ENCODE measurements around the gene ZNF563. TPM values are rescaled to one million over a fixed set of nuclear protein-coding genes. Genes with fewer than 3 reads are reported as not detected.
"Not testable (repeated sequence)": the region's sequence is repeated elsewhere in the genome, so short reads cannot be mapped to it uniquely, and the experiment has no call there.

ZNF563 gene
- polyA plus RNA-seq, 1 donor from 2014 or later: 3.7 TPM

GRCh38 chr19:12330340-12330739, 3.1 kb downstream of the ZNF563 start:
- H3K9me3 Mint-ChIP-seq: no peaks in the 10 kb centered on the region
- H3K27me3 Mint-ChIP-seq: no peaks in the 10 kb centered on the region
- H3K4me1 Mint-ChIP-seq: peaks cover 33 to 47% (median 35%) of the 10 kb centered on the region in 3 donors
- peak overlapping the region in 2 of 4 donors; percentile 99 for H3K4me3 Mint-ChIP-seq
- H3K36me3 Mint-ChIP-seq: peaks cover 14% of the 10 kb centered on the region
- H3K27ac Mint-ChIP-seq: peak overlapping the region in 1 of 3 donors; percentile 50

- H3K9me3 Mint-ChIP-seq: peaks cover 0 to 5% (median 3%) of the 10 kb centered on the region in 3 donors
- H3K4me3 Mint-ChIP-seq: peak overlapping the region in 1 of 4 donors; percentile 23
- H3K27ac Mint-ChIP-seq: no peak overlapping the region
- no peaks in the 10 kb centered on the region for H3K27me3 Mint-ChIP-seq
- peaks cover 11 to 19% (median 11%) of the 10 kb centered on the region in 3 donors for H3K4me1 Mint-ChIP-seq
- H3K36me3 Mint-ChIP-seq: peaks cover 31% of the 10 kb centered on the region
Observed at GRCh38 chr19:12325690-12326089, 7.7 kb downstream of the ZNF563 start.

GRCh38 chr19:12318782-12319413, 14.5 kb downstream of the ZNF563 start:
- peaks cover 9 to 27% (median 19%) of the 10 kb centered on the region in 3 donors for H3K9me3 Mint-ChIP-seq
- no peaks in the 10 kb centered on the region for H3K4me1 Mint-ChIP-seq
- no peak overlapping the region for H3K4me3 Mint-ChIP-seq
- peaks cover 33% of the 10 kb centered on the region for H3K36me3 Mint-ChIP-seq
- H3K27me3 Mint-ChIP-seq: no peaks in the 10 kb centered on the region
- no peak overlapping the region for H3K27ac Mint-ChIP-seq

- peaks cover 20% of the 10 kb centered on the region for H3K36me3 Mint-ChIP-seq
- H3K9me3 Mint-ChIP-seq: peaks cover 9 to 23% (median 15%) of the 10 kb centered on the region in 3 donors
- peak overlapping the region in 1 of 3 donors; percentile 39 for H3K27ac Mint-ChIP-seq
- no peak overlapping the region for H3K4me3 Mint-ChIP-seq
- no peaks in the 10 kb centered on the region for H3K4me1 Mint-ChIP-seq
- H3K27me3 Mint-ChIP-seq: no peaks in the 10 kb centered on the region
Observed at GRCh38 chr19:12314553-12314952, 18.9 kb downstream of the ZNF563 start.

- H3K4me3 Mint-ChIP-seq, H3K27me3 Mint-ChIP-seq, H3K27ac Mint-ChIP-seq, H3K36me3 Mint-ChIP-seq, H3K9me3 Mint-ChIP-seq, H3K4me1 Mint-ChIP-seq: not testable (repeated sequence)
Observed at GRCh38 chr19:12308891-12309290, 24.5 kb downstream of the ZNF563 start.

- peak overlapping the region; percentile 92 to 100 (median 100) for H3K4me3 Mint-ChIP-seq
- peaks cover 6% of the 10 kb centered on the region for H3K36me3 Mint-ChIP-seq
- no peaks in the 10 kb centered on the region for H3K9me3 Mint-ChIP-seq
- H3K4me1 Mint-ChIP-seq: peaks cover 21 to 26% (median 26%) of the 10 kb centered on the region in 3 donors
- H3K27ac Mint-ChIP-seq: peak overlapping the region; percentile 75 to 96 (median 96)
- no peaks in the 10 kb centered on the region for H3K27me3 Mint-ChIP-seq
Observed at GRCh38 chr19:12295191-12295590, 38.2 kb downstream of the ZNF563 start.

GRCh38 chr19:12294249-12295158, 38.9 kb downstream of the ZNF563 start, which contains the start of gene ZNF44:
Gene ZNF44 (minus strand): TSS chr19:12294883. CDS start chr19:12294694, 189 bp downstream.
- Mint-ChIP-seq H3K36me3 (peaks cover 5% of the 10 kb centered on the region), H3K27ac (peak within 1 kb of the TSS; percentile 75 to 96 (median 96)), H3K4me1 (peaks cover 21 to 30% (median 26%) of the 10 kb centered on the region in 3 donors), H3K9me3 (no peaks in the 10 kb centered on the region), H3K4me3 (peak within 1 kb of the TSS; percentile 92 to 100 (median 100)), H3K27me3 (no peaks in the 10 kb centered on the region)

GRCh38 chr19:12293777-12294248, 39.6 kb downstream of the ZNF563 start:
- H3K27me3 Mint-ChIP-seq: no peaks in the 10 kb centered on the region
- H3K4me1 Mint-ChIP-seq: peaks cover 24 to 37% (median 28%) of the 10 kb centered on the region in 3 donors
- H3K4me3 Mint-ChIP-seq: peak overlapping the region; percentile 92 to 100 (median 100)
- peaks cover 3% of the 10 kb centered on the region for H3K36me3 Mint-ChIP-seq
- H3K27ac Mint-ChIP-seq: peak overlapping the region; percentile 75 to 92 (median 88)
- peaks cover 0 to 1% (median 0%) of the 10 kb centered on the region in 3 donors for H3K9me3 Mint-ChIP-seq

GRCh38 chr19:12289790-12290065, 43.7 kb downstream of the ZNF563 start:
- Mint-ChIP-seq H3K27me3 (no peaks in the 10 kb centered on the region), H3K27ac (peak overlapping the region in 1 of 3 donors; percentile 50), H3K9me3 (peaks cover 0 to 1% (median 0%) of the 10 kb centered on the region in 3 donors), H3K4me1 (peaks cover 27 to 42% (median 29%) of the 10 kb centered on the region in 3 donors), H3K36me3 (peaks cover 9% of the 10 kb centered on the region), H3K4me3 (peak overlapping the region in 1 of 4 donors; percentile 4)

- H3K4me1 Mint-ChIP-seq: peaks cover 19 to 31% (median 19%) of the 10 kb centered on the region in 3 donors
- no peaks in the 10 kb centered on the region for H3K27me3 Mint-ChIP-seq
- H3K9me3 Mint-ChIP-seq: peaks cover 0 to 1% (median 0%) of the 10 kb centered on the region in 3 donors
- H3K36me3 Mint-ChIP-seq: peaks cover 8% of the 10 kb centered on the region
- peak overlapping the region in 3 of 4 donors; percentile 14 to 80 (median 73) for H3K4me3 Mint-ChIP-seq
- H3K27ac Mint-ChIP-seq: peak overlapping the region in 2 of 3 donors; percentile 5 to 59
Observed at GRCh38 chr19:12287958-12288500, 45.4 kb downstream of the ZNF563 start.

- Mint-ChIP-seq H3K4me1 (peaks cover 11 to 16% (median 15%) of the 10 kb centered on the region in 3 donors), H3K27ac (no peak overlapping the region), H3K36me3 (peaks cover 19% of the 10 kb centered on the region), H3K9me3 (peaks cover 4 to 13% (median 6%) of the 10 kb centered on the region in 3 donors), H3K27me3 (no peaks in the 10 kb centered on the region), H3K4me3 (no peak overlapping the region)
Observed at GRCh38 chr19:12284631-12285030, 48.8 kb downstream of the ZNF563 start.

GRCh38 chr19:12284226-12284625, 49.2 kb downstream of the ZNF563 start:
- Mint-ChIP-seq H3K36me3 (peaks cover 23% of the 10 kb centered on the region), H3K4me1 (peaks cover 11 to 13% (median 12%) of the 10 kb centered on the region in 3 donors), H3K27me3 (no peaks in the 10 kb centered on the region), H3K4me3 (no peak overlapping the region), H3K9me3 (peaks cover 3 to 13% (median 8%) of the 10 kb centered on the region in 3 donors), H3K27ac (no peak overlapping the region)

GRCh38 chr19:12278713-12279112, 54.7 kb downstream of the ZNF563 start:
- H3K9me3 Mint-ChIP-seq: peaks cover 16 to 41% (median 35%) of the 10 kb centered on the region in 3 donors
- H3K36me3 Mint-ChIP-seq: peaks cover 47% of the 10 kb centered on the region
- no peaks in the 10 kb centered on the region for H3K27me3 Mint-ChIP-seq
- peak overlapping the region in 1 of 4 donors; percentile 79 for H3K4me3 Mint-ChIP-seq
- peaks cover 4 to 9% (median 8%) of the 10 kb centered on the region in 3 donors for H3K4me1 Mint-ChIP-seq
- H3K27ac Mint-ChIP-seq: no peak overlapping the region

- Mint-ChIP-seq H3K27me3 (no peaks in the 10 kb centered on the region), H3K36me3 (peaks cover 59% of the 10 kb centered on the region), H3K4me1 (peaks cover 0 to 6% (median 2%) of the 10 kb centered on the region in 3 donors), H3K4me3 (no peak overlapping the region), H3K9me3 (peaks cover 27 to 59% (median 56%) of the 10 kb centered on the region in 3 donors), H3K27ac (no peak overlapping the region)
Observed at GRCh38 chr19:12272980-12273901, 60.2 kb downstream of the ZNF563 start.

Measured in IgD-negative memory B cell (primary cell).